GM12874 (cell line): Measurements from ENCODE around the gene ZHX3.

ENCODE experiments used
- TF ChIP-seq, protein P1 (sequence below): IDR thresholded peaks from 2 replicates; pipeline ENCODE4 v1.5.1; 2011; ENCODE audit warnings: low read depth, mild to moderate bottlenecking, control low read depth, low read length, moderate library complexity; ENCODE audit not compliant: insufficient read depth

The ZHX3 gene

DNA sequence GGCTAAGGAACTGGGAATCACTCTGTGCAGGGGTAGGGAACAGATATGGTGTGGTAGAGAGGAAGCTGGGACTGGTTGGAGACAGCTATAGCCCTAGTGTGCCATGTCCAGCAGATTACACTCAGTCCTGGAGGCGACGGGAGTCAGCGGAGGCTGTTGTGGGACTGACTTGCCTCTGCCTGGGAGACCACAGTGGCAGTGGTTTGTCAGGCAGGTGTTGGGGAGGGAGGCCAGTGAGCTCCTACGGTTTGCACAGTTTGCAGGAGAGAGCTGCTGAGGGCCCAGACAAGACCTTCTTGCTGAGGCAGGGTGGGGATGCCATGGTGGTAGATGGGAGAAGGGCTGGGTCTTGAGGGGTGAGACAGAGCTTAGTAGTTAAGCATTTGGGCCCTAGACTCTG, 175.3 kb downstream of the ZHX3 start:
- TF ChIP-seq, protein P1, sequence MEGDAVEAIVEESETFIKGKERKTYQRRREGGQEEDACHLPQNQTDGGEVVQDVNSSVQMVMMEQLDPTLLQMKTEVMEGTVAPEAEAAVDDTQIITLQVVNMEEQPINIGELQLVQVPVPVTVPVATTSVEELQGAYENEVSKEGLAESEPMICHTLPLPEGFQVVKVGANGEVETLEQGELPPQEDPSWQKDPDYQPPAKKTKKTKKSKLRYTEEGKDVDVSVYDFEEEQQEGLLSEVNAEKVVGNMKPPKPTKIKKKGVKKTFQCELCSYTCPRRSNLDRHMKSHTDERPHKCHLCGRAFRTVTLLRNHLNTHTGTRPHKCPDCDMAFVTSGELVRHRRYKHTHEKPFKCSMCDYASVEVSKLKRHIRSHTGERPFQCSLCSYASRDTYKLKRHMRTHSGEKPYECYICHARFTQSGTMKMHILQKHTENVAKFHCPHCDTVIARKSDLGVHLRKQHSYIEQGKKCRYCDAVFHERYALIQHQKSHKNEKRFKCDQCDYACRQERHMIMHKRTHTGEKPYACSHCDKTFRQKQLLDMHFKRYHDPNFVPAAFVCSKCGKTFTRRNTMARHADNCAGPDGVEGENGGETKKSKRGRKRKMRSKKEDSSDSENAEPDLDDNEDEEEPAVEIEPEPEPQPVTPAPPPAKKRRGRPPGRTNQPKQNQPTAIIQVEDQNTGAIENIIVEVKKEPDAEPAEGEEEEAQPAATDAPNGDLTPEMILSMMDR, result no peak

DNA sequence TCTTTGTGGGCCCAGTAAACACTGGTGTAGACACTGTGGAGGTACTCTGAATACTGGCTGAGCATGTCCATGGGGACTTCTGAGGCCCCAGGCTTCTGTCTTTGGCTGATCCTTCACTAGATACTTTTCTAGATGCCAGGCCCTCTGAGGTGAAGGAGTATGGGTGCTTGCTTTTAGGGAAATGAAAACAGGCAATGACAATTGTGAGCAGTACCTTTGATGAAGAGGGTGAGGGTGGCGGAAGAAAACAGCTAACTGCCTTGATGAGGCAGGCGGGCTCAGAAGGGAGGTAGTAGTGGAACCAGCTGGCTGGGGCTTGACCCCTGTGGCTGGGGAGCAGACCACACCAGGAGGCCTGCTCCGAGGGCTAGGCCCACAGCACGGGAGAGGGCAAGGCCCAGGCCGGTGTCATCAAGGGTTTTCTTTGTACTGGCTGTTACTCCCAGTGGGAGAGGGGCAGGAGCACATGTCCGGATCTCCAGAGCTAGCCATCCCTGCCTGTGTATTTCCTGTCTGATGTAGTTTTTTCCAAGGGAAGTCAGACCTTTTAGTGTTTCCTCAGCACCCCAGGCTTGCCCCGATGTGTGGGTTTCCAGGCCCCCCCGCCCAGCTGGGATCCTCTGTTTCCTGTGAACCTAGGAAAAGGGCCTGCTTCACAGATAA, 176.2 kb downstream of the ZHX3 start:
- TF ChIP-seq, protein P1, result no peak

DNA sequence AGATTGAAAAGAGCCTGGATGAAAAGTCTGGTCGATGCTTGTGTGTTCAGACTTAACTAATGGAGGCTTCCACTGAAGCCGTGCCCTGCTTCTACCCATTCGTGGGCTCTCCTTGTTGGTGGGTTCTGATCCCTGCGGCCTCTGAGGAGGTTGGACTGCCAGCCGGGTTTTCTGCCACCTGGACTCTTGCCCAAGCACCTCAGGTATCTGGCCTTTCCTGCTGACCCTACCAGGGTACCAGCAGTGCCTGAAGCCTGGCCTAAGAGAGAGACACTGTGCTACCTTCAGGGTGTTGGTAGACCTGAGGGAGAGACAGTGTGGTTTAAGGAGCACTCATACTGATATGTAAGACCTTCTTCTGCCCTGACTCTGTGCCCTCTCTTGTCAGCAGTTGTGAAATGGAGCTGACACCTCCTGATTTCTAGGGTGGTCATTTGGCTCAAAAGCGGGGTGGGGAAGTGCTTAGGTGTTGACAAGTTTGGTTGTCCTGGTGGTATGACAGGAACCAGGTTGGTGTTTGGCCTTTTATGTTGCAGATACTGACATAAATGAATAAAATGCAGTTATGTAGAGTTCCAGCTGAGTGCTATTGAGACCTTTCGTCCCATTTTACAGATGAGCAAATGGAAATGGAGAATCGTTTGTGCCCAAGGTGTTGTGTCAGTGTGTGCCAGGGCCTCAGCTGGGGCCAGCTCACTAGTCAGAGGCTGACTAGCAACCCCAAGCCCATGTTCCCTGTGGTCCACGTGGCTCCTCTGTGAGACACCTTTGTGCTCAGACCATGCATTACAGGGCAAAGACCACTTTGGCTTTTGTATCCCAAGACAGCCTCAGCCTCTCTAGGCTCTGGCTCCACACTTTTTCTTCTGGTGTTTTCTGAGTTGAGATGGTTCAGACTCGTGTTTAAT, 177.1 kb downstream of the ZHX3 start:
- TF ChIP-seq, protein P1, result no peak

DNA sequence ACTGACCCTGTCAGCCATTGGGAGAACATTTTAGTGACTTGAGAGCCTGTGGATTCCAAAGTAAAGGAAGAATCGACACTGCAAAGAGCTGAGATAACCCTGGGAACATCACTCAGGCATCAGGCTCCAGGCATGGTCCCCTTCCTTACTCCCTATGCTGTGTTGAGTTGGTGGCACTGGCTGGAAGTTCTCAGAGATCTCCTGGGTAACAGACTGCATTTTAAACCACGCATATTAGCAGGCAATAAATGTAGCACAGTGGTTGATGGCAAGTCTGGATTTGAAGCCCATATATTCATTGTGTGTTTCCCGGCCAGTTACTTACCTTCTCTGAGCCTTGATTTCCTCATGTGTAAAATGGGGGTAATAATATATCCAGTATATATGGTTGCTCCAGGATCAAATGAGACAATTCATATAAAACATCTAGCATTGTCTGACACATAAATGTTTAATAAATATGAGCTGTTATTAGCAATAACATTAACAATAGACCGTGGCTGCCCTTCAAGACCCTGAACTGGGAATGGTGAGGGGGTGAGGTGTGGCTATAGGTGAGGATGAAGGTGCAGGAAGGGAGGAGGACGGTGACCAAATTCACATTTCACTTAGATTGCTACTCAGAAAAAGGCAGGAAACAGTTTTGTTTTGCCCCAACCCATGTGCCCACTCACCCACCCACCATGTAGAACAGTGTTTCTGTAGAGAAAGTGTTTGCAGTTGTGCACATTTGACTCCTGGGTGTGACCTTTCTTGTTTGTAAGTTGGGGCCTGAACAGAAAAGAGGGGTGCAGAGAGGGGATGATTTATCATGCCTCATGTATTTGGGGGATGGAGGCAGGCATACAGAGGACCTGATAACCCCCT, 178.1 kb downstream of the ZHX3 start:
- TF ChIP-seq, protein P1, result no peak

DNA sequence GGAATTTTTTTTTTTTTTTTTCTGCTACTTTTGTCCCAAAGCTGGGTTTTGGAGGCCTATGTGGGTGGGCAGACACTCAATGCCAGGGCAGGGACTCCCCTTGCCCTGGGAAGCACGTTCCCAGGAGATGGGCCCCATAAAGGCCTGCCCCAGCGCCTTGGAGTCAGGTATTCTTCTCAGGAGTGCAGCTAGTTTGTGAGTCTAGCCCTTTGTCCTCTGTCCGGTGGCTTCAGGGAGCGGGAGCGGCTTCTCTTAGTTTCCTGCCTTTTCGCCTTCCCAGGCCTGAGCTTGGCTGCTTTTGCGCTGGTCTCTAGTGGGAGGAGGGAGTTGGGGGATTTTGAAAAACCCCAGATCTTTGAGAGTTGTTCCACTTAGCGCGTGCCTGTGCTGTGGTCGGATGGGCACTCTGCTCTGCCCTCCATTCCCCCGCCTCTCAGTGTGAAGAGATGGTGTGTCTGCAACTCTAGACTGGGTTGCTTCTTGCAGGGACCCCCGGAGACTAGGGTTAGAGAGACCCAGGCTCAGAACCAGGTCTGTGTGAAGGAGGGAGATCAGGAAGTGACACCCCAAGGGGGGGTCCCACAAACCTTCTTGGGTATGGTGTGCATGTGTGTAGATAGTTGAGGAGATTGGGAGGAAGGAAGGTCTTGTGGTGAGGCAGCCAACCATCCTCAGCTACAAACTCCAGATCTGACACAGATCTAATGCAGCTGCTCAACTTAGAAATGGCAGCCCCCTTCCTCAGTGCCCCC, 178.9 kb downstream of the ZHX3 start:
- TF ChIP-seq, protein P1, result no peak

DNA sequence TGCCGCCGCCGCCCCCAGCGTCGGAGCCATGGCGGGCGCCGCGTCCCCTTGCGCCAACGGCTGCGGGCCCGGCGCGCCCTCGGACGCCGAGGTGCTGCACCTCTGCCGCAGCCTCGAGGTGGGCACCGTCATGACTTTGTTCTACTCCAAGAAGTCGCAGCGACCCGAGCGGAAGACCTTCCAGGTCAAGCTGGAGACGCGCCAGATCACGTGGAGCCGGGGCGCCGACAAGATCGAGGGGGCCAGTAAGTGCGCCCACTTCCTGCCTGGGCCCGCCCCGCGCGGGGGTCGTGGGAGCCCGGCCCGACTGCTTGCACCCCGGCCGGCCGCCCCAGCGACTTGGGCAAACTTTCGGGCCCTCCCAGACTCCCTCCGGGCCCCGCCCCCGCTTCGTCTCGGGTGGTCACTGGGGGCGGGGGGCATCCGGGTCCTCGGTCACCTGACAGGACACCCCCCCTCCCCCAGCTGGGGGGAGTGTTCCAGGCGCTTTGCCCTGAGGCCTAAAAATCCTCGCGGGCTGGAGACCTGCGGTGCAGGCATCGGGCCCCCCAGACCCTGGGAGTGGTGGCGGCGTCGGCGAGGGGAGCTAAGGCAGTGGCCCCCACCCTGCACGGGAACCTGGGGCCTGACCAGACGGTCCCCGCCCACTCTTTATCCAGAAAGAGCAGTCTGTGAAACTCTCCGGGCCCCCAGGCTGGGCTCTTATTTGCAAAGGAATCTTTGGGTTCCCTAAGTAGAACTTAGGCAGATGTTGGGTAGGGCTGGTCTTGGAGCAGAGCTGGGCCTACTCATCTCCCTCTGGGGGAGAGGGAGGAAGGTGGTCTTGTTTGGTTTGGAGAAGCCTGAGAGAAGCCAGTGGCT, 179.7 kb downstream of the ZHX3 start:
- TF ChIP-seq, protein P1, result no peak
